ENCODE results near the gene SURF4. TPM values are rescaled to one million over a fixed set of nuclear protein-coding genes. Genes with fewer than 3 reads are reported as not detected.
"Not testable (repeated sequence)": the region's sequence is repeated elsewhere in the genome, so short reads cannot be mapped to it uniquely, and the experiment has no call there.

Gene SURF4
- total RNA-seq, 2 experiments from 2014 or later, result 358 to 368 TPM

- intact Hi-C loops (cut with micrococcal nuclease), result no loop called here
- Mint-ChIP-seq H3K27ac (no peak overlapping the region), H3K9me3 (no peaks in the 10 kb centered on the region), H3K27me3 (no peaks in the 10 kb centered on the region), H3K4me3 (no peak overlapping the region), H3K36me3 (peaks cover 24% of the 10 kb centered on the region), H3K4me1 (ENCODE audit: low read depth) (peaks cover 25% of the 10 kb centered on the region)
- ChIA-PET CTCF (interaction anchor here (1.0 to 1.9 kb wide), 5 partner anchors 9 to 72 kb away, joined by 3 to 8 read pairs (median 3); no protein-coding TSS in a partner anchor), POLR2A (no interaction called here)
- DNase-seq, result no peak
Measured at GRCh38 chr9:133341369-133342068, 34.3 kb downstream of the SURF4 start.

- Mint-ChIP-seq H3K27me3 (no peaks in the 10 kb centered on the region), H3K4me3 (no peak overlapping the region), H3K4me1 (ENCODE audit: low read depth) (peaks cover 21% of the 10 kb centered on the region), H3K36me3 (peaks cover 22% of the 10 kb centered on the region), H3K9me3 (no peaks in the 10 kb centered on the region), H3K27ac (no peak overlapping the region)
- no peak for DNase-seq
- CTCF ChIA-PET, result interaction anchor here (1.1 to 1.9 kb wide), 3 partner anchors 10 to 73 kb away, joined by 3 to 8 read pairs (median 3); no protein-coding TSS in a partner anchor
- intact Hi-C loops (cut with micrococcal nuclease), result no loop called here
- POLR2A ChIA-PET, result no interaction called here
Measured at GRCh38 chr9:133340916-133341315, 34.9 kb downstream of the SURF4 start.

DNA sequence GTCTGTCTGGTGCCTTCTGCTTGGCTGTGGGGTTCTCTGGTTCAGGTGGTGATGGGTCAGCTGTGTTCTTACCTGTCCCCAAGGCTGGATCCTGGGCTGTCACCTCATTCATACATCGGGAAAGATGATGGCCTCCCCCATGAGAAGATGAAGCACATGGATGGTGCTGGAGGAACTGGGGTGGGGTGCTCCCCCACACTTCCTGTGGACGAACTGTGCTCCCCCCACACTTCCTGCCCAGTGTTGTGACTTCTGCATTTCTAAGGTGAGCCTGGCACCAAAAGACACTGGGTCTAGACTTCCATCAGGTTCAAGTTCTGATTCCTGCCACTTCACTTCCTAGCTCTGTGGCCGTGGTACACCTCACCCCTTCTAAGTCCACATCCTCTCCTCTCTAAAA is 35.6 kb downstream of the SURF4 start:
- ChIA-PET POLR2A (interaction anchor here (0.8 to 1.6 kb wide), 2 partner anchors 11 to 13 kb away, joined by 3 to 4 read pairs; no protein-coding TSS in a partner anchor), CTCF (interaction anchor here (1.4 kb wide), 2 partner anchors 11 to 31 kb away, joined by 4 to 5 read pairs; no protein-coding TSS in a partner anchor)
- H3K27me3 Mint-ChIP-seq, result no peaks in the 10 kb centered on the region
- peaks cover 23% of the 10 kb centered on the region for H3K4me1 Mint-ChIP-seq (ENCODE audit: low read depth)
- H3K36me3 Mint-ChIP-seq, result peaks cover 25% of the 10 kb centered on the region
- H3K27ac Mint-ChIP-seq, result peak overlapping the region; percentile 21
- intact Hi-C loops (cut with micrococcal nuclease), result no loop called here
- H3K9me3 Mint-ChIP-seq, result no peaks in the 10 kb centered on the region
- H3K4me3 Mint-ChIP-seq, result no peak overlapping the region
- no peak for DNase-seq

- H3K4me1 Mint-ChIP-seq (ENCODE audit: low read depth), result peaks cover 25% of the 10 kb centered on the region
- H3K27ac Mint-ChIP-seq, result no peak overlapping the region
- H3K9me3 Mint-ChIP-seq, result no peaks in the 10 kb centered on the region
- H3K27me3 Mint-ChIP-seq, result no peaks in the 10 kb centered on the region
- H3K36me3 Mint-ChIP-seq, result peaks cover 29% of the 10 kb centered on the region
- no peak for DNase-seq
- intact Hi-C loops (cut with micrococcal nuclease), result no loop called here
- POLR2A ChIA-PET, result interaction anchor here (0.6 to 1.6 kb wide), 3 partner anchors 8 to 14 kb away, joined by 3 to 4 read pairs (median 3); partner anchors contain the start of genes MED22 and RPL7A
- CTCF ChIA-PET, result interaction anchor here (0.9 to 1.4 kb wide), 5 partner anchors 10 to 318 kb away, joined by 3 to 5 read pairs (median 4); no protein-coding TSS in a partner anchor
- no peak overlapping the region for H3K4me3 Mint-ChIP-seq
Measured at GRCh38 chr9:133339641-133340040, 36.2 kb downstream of the SURF4 start.

DNA sequence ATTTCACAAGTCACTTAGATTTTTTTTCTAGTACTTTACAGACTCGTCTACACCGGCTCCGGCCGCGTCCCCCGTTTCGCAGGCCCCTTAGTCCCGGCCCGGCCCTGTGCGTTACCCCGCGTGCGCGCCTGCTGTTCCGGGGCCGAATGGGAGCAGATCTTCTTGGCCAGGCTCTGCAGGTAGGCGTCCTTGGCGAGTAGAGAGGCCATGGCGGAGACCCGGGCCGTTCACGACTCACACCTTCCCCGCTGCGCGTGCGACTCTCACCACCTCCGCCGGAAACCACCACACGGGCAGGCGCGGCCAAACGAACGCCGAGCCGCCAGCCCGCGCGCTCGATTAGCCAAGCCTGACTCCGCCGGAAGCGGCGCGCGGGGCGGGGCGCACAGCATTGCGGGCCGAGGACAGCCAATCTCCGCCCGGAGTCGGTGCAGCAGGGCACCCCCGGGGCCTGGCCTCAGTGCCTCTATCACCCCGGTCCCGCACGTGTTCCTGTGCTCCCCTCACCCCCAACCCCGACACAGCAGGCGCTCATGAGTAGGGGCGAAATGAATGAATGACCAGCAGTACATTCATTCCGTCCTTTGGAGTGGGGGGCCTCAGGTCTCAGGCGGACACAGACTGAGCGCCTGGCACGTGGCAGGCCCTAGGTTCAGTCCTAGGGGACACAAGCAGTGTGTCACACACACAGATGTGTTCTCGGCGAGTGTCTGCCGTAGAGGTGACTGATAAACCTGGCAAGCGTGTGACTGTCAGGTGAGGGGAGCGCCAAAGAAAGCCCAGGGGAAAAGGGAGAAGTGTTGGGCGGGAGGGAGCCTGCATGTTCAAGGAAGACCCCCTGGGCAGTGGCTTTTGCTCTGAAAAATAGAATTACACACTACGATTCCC is 39.7 kb downstream of the SURF4 start, which contains the start of gene SURF6:
Gene SURF6, minus strand, starts transcription at position 265 of the 888 bp plus-strand sequence. Its CDS starts 56 bp downstream, at position 209.
- Mint-ChIP-seq H3K36me3 (peaks cover 47% of the 10 kb centered on the region), H3K9me3 (no peaks in the 10 kb centered on the region), H3K4me1 (ENCODE audit: low read depth) (peaks cover 35% of the 10 kb centered on the region), H3K27ac (peak within 1 kb of the TSS; percentile 91), H3K4me3 (peak within 1 kb of the TSS; percentile 96), H3K27me3 (no peaks in the 10 kb centered on the region)
- ChIA-PET CTCF (no interaction called here), POLR2A (interaction anchor here (1.0 to 1.4 kb wide), 3 partner anchors 11 to 39 kb away, joined by 3 to 5 read pairs (median 4); partner anchors contain the start of genes MED22 and RPL7A)
- intact Hi-C loops (cut with micrococcal nuclease), result loop anchor here (1.0 kb wide), 3 partner anchors 12 to 40 kb away; partner anchors contain the start of genes MED22, RPL7A, STKLD1 and SURF4
- peak; percentile 96 for DNase-seq

DNA sequence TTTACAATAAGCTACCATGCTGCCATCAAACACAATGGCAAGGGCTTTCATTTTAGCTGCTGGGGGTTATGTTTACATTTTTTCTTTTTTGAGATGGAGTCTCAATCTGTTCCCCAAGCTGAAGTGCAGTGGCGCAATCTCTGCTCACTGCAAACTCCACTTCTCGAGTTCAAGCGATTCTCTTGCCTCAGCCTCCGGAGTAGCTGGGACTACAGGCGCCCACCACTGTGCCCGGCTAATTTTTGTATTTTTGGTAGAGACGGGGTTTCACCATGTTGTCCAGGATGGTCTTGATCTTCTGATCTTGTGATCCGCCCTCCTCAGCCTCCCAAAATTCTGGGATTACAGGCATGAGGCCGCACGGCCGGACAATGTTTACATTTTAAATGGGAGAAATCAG is 41.0 kb downstream of the SURF4 start:
- intact Hi-C loops (cut with micrococcal nuclease), result not testable (repeated sequence)

DNA sequence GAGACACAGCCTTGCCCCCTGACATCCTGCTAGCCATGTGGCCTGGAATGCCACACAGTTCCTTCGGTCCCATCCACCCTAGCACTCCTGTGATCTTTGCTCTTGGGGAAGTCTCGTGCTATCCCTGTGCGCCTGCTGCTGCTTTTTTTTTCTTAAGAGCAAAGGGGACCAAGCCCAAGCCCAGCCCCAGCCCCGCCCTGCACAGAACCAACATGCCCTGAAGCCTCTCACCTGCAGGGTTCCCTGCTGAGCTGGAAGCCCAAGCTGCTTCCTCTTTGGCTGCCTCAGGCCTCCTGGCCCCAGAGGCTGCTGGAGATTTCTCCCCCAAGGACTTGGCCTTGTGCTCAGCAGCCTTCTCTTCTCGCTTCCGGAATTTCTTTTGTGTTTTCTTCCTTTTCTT is 41.7 kb downstream of the SURF4 start:
- POLR2A ChIA-PET, result interaction anchor here (1.5 kb wide), 1 partner anchor 15 kb away, joined by 3 read pairs; no protein-coding TSS in a partner anchor
- no peaks in the 10 kb centered on the region for H3K9me3 Mint-ChIP-seq
- H3K27me3 Mint-ChIP-seq, result no peaks in the 10 kb centered on the region
- peaks cover 27% of the 10 kb centered on the region for H3K4me1 Mint-ChIP-seq (ENCODE audit: low read depth)
- CTCF ChIA-PET, result interaction anchor here (0.9 to 1.4 kb wide), 4 partner anchors 17 to 148 kb away, joined by 3 to 5 read pairs (median 4); no protein-coding TSS in a partner anchor
- peaks cover 42% of the 10 kb centered on the region for H3K36me3 Mint-ChIP-seq
- DNase-seq, result no peak
- peak overlapping the region; percentile 96 for H3K4me3 Mint-ChIP-seq
- H3K27ac Mint-ChIP-seq, result peak overlapping the region; percentile 62
- intact Hi-C loops (cut with micrococcal nuclease), result no loop called here

More for the DNA sequence above, 41.0 kb downstream of the SURF4 start:
- not testable (repeated sequence) for H3K27me3 Mint-ChIP-seq, DNase-seq, H3K9me3 Mint-ChIP-seq
- peaks cover 43% of the 10 kb centered on the region for H3K36me3 Mint-ChIP-seq
- peak overlapping the region; percentile 52 for H3K27ac Mint-ChIP-seq
- ChIA-PET CTCF (interaction anchor here (0.9 to 1.4 kb wide), 4 partner anchors 17 to 149 kb away, joined by 3 to 5 read pairs (median 4); no protein-coding TSS in a partner anchor), POLR2A (interaction anchor here (1.0 to 1.5 kb wide), 3 partner anchors 13 to 40 kb away, joined by 3 to 5 read pairs (median 3); partner anchors contain the start of genes MED22 and RPL7A)
- peak overlapping the region; percentile 96 for H3K4me3 Mint-ChIP-seq
- peaks cover 27% of the 10 kb centered on the region for H3K4me1 Mint-ChIP-seq (ENCODE audit: low read depth)

- POLR2A ChIA-PET, result no interaction called here
- no peaks in the 10 kb centered on the region for H3K9me3 Mint-ChIP-seq
- H3K4me3 Mint-ChIP-seq, result no peak overlapping the region
- CTCF ChIA-PET, result interaction anchor here (0.9 to 1.1 kb wide), 2 partner anchors 13 to 37 kb away, joined by 3 read pairs; no protein-coding TSS in a partner anchor
- peaks cover 30% of the 10 kb centered on the region for H3K4me1 Mint-ChIP-seq (ENCODE audit: low read depth)
- H3K27ac Mint-ChIP-seq, result no peak overlapping the region
- intact Hi-C loops (cut with micrococcal nuclease), result no loop called here
- peaks cover 38% of the 10 kb centered on the region for H3K36me3 Mint-ChIP-seq
- H3K27me3 Mint-ChIP-seq, result no peaks in the 10 kb centered on the region
- DNase-seq, result no peak
Measured at GRCh38 chr9:133333566-133333965, 42.3 kb downstream of the SURF4 start.

GRCh38 chr9:133333011-133333410 is 42.8 kb downstream of the SURF4 start:
- Mint-ChIP-seq H3K27me3 (no peaks in the 10 kb centered on the region), H3K4me3 (no peak overlapping the region), H3K9me3 (no peaks in the 10 kb centered on the region), H3K4me1 (ENCODE audit: low read depth) (peaks cover 30% of the 10 kb centered on the region), H3K36me3 (peaks cover 38% of the 10 kb centered on the region), H3K27ac (no peak overlapping the region)
- CTCF ChIA-PET, result interaction anchor here (0.9 to 1.1 kb wide), 2 partner anchors 14 to 37 kb away, joined by 3 read pairs; no protein-coding TSS in a partner anchor
- intact Hi-C loops (cut with micrococcal nuclease), result no loop called here
- no peak for DNase-seq
- POLR2A ChIA-PET, result no interaction called here

GRCh38 chr9:133332381-133332730 is 43.5 kb downstream of the SURF4 start:
- no peak overlapping the region for H3K4me3 Mint-ChIP-seq
- intact Hi-C loops (cut with micrococcal nuclease), result no loop called here
- peaks cover 38% of the 10 kb centered on the region for H3K36me3 Mint-ChIP-seq
- no peak overlapping the region for H3K27ac Mint-ChIP-seq
- H3K4me1 Mint-ChIP-seq (ENCODE audit: low read depth), result peaks cover 27% of the 10 kb centered on the region
- ChIA-PET POLR2A (no interaction called here), CTCF (interaction anchor here (1.3 kb wide), 1 partner anchor 146 kb away, joined by 7 read pairs; no protein-coding TSS in a partner anchor)
- no peak for DNase-seq
- no peaks in the 10 kb centered on the region for H3K27me3 Mint-ChIP-seq
- no peaks in the 10 kb centered on the region for H3K9me3 Mint-ChIP-seq

DNA sequence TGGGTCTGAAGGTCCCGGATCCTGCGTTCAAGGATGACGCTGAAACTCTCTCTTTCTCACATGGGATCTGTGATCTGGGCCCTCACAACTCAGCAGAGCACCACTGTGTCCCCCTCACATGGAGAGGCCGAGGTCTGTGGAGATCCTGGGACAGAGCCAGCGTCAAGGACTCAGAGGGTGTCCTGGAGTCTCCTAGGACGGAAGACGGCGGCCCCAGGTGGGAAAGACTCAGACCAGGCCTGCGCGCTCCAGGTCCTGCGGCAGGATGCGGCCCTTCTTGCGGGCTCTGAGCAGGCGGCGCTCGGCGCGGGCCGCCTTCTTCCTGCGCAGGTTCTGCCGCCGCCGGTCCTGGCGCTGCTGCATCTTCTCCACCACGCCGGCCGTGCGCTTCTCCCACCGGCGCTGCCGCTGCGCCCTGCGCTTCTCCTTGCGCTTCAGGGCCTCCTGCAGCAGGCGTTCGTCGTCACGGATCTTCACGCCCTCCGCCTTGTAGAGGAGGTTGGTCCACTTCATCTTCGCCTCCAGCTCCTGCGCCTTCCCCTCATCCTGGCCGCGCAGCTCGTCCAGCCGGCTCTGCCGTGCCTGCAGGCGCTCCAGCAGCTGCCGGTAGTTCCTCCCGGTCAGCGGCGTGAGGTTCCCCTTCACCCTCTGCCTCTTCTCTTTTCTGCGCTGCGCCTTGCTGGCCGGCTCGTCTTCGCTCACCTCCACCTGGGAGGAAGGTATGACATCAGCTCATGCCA is 44.0 kb downstream of the SURF4 start:
- H3K4me3 Mint-ChIP-seq, result no peak overlapping the region

More for the DNA sequence above, 44.0 kb downstream of the SURF4 start:
- Mint-ChIP-seq H3K4me1 (ENCODE audit: low read depth) (peaks cover 22% of the 10 kb centered on the region), H3K36me3 (peaks cover 38% of the 10 kb centered on the region), H3K27ac (no peak overlapping the region), H3K27me3 (no peaks in the 10 kb centered on the region), H3K9me3 (no peaks in the 10 kb centered on the region)
- ChIA-PET CTCF (interaction anchor here (1.3 kb wide), 1 partner anchor 145 kb away, joined by 7 read pairs; no protein-coding TSS in a partner anchor), POLR2A (no interaction called here)
- no peak for DNase-seq
- intact Hi-C loops (cut with micrococcal nuclease), result no loop called here
